SK-N-SH treated with all-trans-retinoic acid at 6 μM for 48 hours (cell line): ENCODE results near the gene MTUS2.

Experiments
- ATAC-seq: fragments of 200-7000 bp; cut with Tn5 transposase; 3 replicates; pipeline ENCODE4 v1.9.1; 2020; ENCODE audit warnings: mild to moderate bottlenecking, moderate library complexity
- ARNTL ChIP-seq: fragments of 450-650 bp; formaldehyde crosslinking; IDR thresholded peaks from 2 replicates; pipeline ENCODE4 v1.5.0; 2020; ENCODE audit warnings: low read depth, mild to moderate bottlenecking, moderate library complexity, borderline replicate concordance
- BACH2 ChIP-seq: fragments of 250-450 bp; sonication (Bioruptor Pico); IDR thresholded peaks from 2 replicates; pipeline ENCODE4 v1.9.0; 2021; ENCODE audit warnings: mild to moderate bottlenecking, borderline replicate concordance
- CSDC2 ChIP-seq: fragments of 250-450 bp; sonication (Bioruptor Pico); IDR thresholded peaks from 2 replicates; pipeline ENCODE4 v1.5.0; 2020; ENCODE audit warnings: mild to moderate bottlenecking, moderate library complexity
- ESRRG ChIP-seq: fragments of 250-450 bp; sonication (Bioruptor Pico); IDR thresholded peaks from 2 replicates; pipeline ENCODE4 v1.6.1; 2021; ENCODE audit warnings: mild to moderate bottlenecking
- GLIS3 ChIP-seq: fragments of 250-450 bp; sonication (Bioruptor Pico); IDR thresholded peaks from 2 replicates; pipeline ENCODE4 v1.5.0; 2020; ENCODE audit warnings: mild to moderate bottlenecking, moderate library complexity
- ISL1 ChIP-seq: fragments of 250-450 bp; sonication (Bioruptor Pico); IDR thresholded peaks from 2 replicates; pipeline ENCODE4 v2.1.2; 2022; ENCODE audit warnings: mild to moderate bottlenecking, moderate library complexity
- OSR1 ChIP-seq: fragments of 250-450 bp; sonication (Bioruptor Pico); IDR thresholded peaks from 2 replicates; pipeline ENCODE4 v1.8.0; 2022; ENCODE audit warnings: moderate library complexity, mild to moderate bottlenecking, inconsistent platforms
- PPARA ChIP-seq: fragments of 250-450 bp; sonication (Bioruptor Pico); IDR thresholded peaks from 2 replicates; pipeline ENCODE4 v1.5.0; 2020; ENCODE audit warnings: mild to moderate bottlenecking, borderline replicate concordance
- RARB ChIP-seq: fragments of 250-450 bp; sonication (Bioruptor Pico); IDR thresholded peaks from 2 replicates; pipeline ENCODE4 v1.8.0; 2021; ENCODE audit warnings: mild to moderate bottlenecking, moderate library complexity
- SNAI2 ChIP-seq: fragments of 250-450 bp; sonication (Bioruptor Pico); IDR thresholded peaks from 2 replicates; pipeline ENCODE4 v1.5.0; 2020; ENCODE audit warnings: mild to moderate bottlenecking, moderate library complexity
- TCF4 ChIP-seq: fragments of 250-450 bp; sonication (Bioruptor Pico); IDR thresholded peaks from 2 replicates; pipeline ENCODE4 v1.8.0; 2021; ENCODE audit warnings: mild to moderate bottlenecking, moderate library complexity, borderline replicate concordance
- TOX ChIP-seq: fragments of 250-450 bp; sonication (Bioruptor Pico); IDR thresholded peaks from 2 replicates; pipeline ENCODE4 v1.8.0; 2021; ENCODE audit warnings: mild to moderate bottlenecking, moderate library complexity, borderline replicate concordance
- ZC3H10 ChIP-seq: fragments of 250-450 bp; sonication (Bioruptor Pico); IDR thresholded peaks from 2 replicates; pipeline ENCODE4 v1.5.1; 2021; ENCODE audit warnings: mild to moderate bottlenecking, moderate library complexity
- ZFP3 ChIP-seq: fragments of 250-450 bp; sonication (Bioruptor Pico); IDR thresholded peaks from 2 replicates; pipeline ENCODE4 v1.5.0; 2020; ENCODE audit warnings: mild to moderate bottlenecking, moderate library complexity
- ZFP30 ChIP-seq: fragments of 450-650 bp; formaldehyde crosslinking; IDR thresholded peaks from 2 replicates; pipeline ENCODE4 v1.5.0; 2022; ENCODE audit warnings: mild to moderate bottlenecking, moderate library complexity
- ZNF565 ChIP-seq: fragments of 450-650 bp; formaldehyde crosslinking; conservative IDR thresholded peaks from 2 replicates; pipeline ENCODE4 v1.5.0; 2020; ENCODE audit warnings: low read depth, mild to moderate bottlenecking, moderate library complexity
- ZNF8 ChIP-seq: fragments of 450-650 bp; formaldehyde crosslinking; IDR thresholded peaks from 2 replicates; pipeline ENCODE4 v1.5.0; 2020; ENCODE audit warnings: mild to moderate bottlenecking, moderate library complexity
- TF ChIP-seq, protein P1 (sequence below): fragments of 250-450 bp; sonication (Bioruptor Pico); IDR thresholded peaks from 2 replicates; pipeline ENCODE4 v1.5.1; 2021; ENCODE audit warnings: mild to moderate bottlenecking, moderate library complexity
- TF ChIP-seq, protein P2 (sequence below): fragments of 250-450 bp; sonication (Bioruptor Pico); IDR thresholded peaks from 2 replicates; pipeline ENCODE4 v1.5.0; 2020; ENCODE audit warnings: mild to moderate bottlenecking, moderate library complexity
- TF ChIP-seq, protein P3 (sequence below): fragments of 250-450 bp; sonication (Bioruptor Pico); IDR thresholded peaks from 2 replicates; pipeline ENCODE4 v1.8.0; 2021; ENCODE audit warnings: low read depth, mild to moderate bottlenecking, moderate library complexity, borderline replicate concordance
- TF ChIP-seq, protein P4 (sequence below): fragments of 250-450 bp; sonication (Bioruptor Pico); IDR thresholded peaks from 2 replicates; pipeline ENCODE4 v1.5.1; 2020; ENCODE audit warnings: low read depth, mild to moderate bottlenecking, moderate library complexity
- TF ChIP-seq, protein P5 (sequence below): fragments of 250-450 bp; sonication (Bioruptor Pico); IDR thresholded peaks from 2 replicates; pipeline ENCODE4 v1.8.0; 2020; ENCODE audit warnings: mild to moderate bottlenecking, moderate library complexity, borderline replicate concordance

MTUS2 gene

DNA sequence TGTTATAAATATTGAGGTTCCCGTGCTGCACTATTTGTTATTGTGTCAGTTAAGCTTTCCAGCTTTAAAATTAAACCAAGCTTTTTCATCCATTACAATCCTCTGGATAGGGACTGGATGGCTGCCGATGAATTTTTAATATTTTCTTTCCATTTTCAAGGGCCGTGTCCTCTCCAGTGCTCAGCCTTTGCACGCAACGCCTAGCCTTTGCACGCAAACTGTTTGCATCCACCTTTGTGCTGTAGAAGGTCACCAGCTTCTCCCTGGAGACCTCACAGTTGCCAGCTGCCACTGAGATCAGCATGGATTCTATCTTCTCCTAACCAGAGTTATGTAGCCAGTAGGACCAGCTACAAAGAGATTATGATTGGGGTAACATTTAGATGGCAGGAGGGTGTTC is 534.9 kb downstream of the MTUS2 start:
- no peak for ATAC-seq
- TF ChIP-seq, protein P1, sequence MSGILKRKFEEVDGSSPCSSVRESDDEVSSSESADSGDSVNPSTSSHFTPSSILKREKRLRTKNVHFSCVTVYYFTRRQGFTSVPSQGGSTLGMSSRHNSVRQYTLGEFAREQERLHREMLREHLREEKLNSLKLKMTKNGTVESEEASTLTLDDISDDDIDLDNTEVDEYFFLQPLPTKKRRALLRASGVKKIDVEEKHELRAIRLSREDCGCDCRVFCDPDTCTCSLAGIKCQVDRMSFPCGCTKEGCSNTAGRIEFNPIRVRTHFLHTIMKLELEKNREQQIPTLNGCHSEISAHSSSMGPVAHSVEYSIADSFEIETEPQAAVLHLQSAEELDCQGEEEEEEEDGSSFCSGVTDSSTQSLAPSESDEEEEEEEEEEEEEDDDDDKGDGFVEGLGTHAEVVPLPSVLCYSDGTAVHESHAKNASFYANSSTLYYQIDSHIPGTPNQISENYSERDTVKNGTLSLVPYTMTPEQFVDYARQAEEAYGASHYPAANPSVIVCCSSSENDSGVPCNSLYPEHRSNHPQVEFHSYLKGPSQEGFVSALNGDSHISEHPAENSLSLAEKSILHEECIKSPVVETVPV (CRISPR knock-in tag), result no peak
- TF ChIP-seq TCF4 (CRISPR knock-in tag), result no peak
- TF ChIP-seq, protein P2, sequence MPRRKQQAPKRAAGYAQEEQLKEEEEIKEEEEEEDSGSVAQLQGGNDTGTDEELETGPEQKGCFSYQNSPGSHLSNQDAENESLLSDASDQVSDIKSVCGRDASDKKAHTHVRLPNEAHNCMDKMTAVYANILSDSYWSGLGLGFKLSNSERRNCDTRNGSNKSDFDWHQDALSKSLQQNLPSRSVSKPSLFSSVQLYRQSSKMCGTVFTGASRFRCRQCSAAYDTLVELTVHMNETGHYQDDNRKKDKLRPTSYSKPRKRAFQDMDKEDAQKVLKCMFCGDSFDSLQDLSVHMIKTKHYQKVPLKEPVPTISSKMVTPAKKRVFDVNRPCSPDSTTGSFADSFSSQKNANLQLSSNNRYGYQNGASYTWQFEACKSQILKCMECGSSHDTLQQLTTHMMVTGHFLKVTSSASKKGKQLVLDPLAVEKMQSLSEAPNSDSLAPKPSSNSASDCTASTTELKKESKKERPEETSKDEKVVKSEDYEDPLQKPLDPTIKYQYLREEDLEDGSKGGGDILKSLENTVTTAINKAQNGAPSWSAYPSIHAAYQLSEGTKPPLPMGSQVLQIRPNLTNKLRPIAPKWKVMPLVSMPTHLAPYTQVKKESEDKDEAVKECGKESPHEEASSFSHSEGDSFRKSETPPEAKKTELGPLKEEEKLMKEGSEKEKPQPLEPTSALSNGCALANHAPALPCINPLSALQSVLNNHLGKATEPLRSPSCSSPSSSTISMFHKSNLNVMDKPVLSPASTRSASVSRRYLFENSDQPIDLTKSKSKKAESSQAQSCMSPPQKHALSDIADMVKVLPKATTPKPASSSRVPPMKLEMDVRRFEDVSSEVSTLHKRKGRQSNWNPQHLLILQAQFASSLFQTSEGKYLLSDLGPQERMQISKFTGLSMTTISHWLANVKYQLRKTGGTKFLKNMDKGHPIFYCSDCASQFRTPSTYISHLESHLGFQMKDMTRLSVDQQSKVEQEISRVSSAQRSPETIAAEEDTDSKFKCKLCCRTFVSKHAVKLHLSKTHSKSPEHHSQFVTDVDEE (CRISPR knock-in tag), result no peak
- TF ChIP-seq ISL1, result no peak
- TF ChIP-seq, protein P3, sequence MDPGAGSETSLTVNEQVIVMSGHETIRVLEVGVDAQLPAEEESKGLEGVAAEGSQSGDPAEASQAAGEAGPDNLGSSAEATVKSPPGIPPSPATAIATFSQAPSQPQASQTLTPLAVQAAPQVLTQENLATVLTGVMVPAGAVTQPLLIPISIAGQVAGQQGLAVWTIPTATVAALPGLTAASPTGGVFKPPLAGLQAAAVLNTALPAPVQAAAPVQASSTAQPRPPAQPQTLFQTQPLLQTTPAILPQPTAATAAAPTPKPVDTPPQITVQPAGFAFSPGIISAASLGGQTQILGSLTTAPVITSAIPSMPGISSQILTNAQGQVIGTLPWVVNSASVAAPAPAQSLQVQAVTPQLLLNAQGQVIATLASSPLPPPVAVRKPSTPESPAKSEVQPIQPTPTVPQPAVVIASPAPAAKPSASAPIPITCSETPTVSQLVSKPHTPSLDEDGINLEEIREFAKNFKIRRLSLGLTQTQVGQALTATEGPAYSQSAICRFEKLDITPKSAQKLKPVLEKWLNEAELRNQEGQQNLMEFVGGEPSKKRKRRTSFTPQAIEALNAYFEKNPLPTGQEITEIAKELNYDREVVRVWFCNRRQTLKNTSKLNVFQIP (CRISPR knock-in tag), result no peak
- TF ChIP-seq SNAI2 (CRISPR knock-in tag), result no peak
- TF ChIP-seq, protein P4, sequence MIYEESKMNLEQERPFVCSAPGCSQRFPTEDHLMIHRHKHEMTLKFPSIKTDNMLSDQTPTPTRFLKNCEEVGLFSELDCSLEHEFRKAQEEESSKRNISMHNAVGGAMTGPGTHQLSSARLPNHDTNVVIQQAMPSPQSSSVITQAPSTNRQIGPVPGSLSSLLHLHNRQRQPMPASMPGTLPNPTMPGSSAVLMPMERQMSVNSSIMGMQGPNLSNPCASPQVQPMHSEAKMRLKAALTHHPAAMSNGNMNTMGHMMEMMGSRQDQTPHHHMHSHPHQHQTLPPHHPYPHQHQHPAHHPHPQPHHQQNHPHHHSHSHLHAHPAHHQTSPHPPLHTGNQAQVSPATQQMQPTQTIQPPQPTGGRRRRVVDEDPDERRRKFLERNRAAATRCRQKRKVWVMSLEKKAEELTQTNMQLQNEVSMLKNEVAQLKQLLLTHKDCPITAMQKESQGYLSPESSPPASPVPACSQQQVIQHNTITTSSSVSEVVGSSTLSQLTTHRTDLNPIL, result no peak
- no peak for TF ChIP-seq ARNTL (CRISPR knock-in tag)
- no peak for TF ChIP-seq GLIS3
- TF ChIP-seq RARB (CRISPR knock-in tag), result no peak
- TF ChIP-seq, protein P5, sequence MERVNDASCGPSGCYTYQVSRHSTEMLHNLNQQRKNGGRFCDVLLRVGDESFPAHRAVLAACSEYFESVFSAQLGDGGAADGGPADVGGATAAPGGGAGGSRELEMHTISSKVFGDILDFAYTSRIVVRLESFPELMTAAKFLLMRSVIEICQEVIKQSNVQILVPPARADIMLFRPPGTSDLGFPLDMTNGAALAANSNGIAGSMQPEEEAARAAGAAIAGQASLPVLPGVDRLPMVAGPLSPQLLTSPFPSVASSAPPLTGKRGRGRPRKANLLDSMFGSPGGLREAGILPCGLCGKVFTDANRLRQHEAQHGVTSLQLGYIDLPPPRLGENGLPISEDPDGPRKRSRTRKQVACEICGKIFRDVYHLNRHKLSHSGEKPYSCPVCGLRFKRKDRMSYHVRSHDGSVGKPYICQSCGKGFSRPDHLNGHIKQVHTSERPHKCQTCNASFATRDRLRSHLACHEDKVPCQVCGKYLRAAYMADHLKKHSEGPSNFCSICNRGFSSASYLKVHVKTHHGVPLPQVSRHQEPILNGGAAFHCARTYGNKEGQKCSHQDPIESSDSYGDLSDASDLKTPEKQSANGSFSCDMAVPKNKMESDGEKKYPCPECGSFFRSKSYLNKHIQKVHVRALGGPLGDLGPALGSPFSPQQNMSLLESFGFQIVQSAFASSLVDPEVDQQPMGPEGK (CRISPR knock-in tag), result no peak
- no peak for TF ChIP-seq TOX (CRISPR knock-in tag)
- TF ChIP-seq ZNF565 (CRISPR knock-in tag), result no peak
- TF ChIP-seq ZC3H10, result no peak
- TF ChIP-seq PPARA (CRISPR knock-in tag), result no peak
- TF ChIP-seq ZFP30 (CRISPR knock-in tag), result no peak
- no peak for TF ChIP-seq ZFP3 (CRISPR knock-in tag)
- TF ChIP-seq BACH2, result no peak
- TF ChIP-seq ZNF8 (CRISPR knock-in tag), result no peak

DNA sequence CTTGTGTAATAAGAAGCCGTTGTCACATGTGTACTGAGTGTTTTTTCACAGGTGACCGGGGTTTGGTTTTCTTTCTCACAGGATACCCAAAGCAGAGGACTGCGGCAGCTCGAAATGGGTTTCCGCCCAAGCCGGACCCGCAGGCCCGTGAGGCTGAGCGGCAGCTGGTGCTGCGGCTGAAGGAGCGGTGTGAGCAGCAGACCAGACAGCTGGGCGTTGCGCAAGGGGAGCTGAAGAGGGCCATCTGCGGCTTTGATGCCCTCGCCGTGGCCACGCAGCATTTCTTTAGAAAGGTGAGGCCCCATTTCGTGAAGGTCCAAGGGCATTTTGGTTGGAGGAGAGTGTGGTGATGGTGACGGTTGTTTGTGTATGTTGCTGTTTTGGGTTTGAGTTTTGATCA is 539.0 kb downstream of the MTUS2 start:
- no peak for TF ChIP-seq OSR1 (CRISPR knock-in tag)
- TF ChIP-seq BACH2, result no peak
- TF ChIP-seq GLIS3, result no peak
- no peak for TF ChIP-seq ZFP30 (CRISPR knock-in tag)
- TF ChIP-seq, protein P4, result no peak
- no peak for TF ChIP-seq RARB (CRISPR knock-in tag)
- no peak for TF ChIP-seq PPARA (CRISPR knock-in tag)
- no peak for TF ChIP-seq ZC3H10
- TF ChIP-seq CSDC2 (CRISPR knock-in tag), result no peak
- no peak for TF ChIP-seq ARNTL (CRISPR knock-in tag)
- TF ChIP-seq SNAI2 (CRISPR knock-in tag), result no peak
- no peak for TF ChIP-seq TCF4 (CRISPR knock-in tag)
- TF ChIP-seq, protein P3 (CRISPR knock-in tag), result no peak
- TF ChIP-seq ESRRG (CRISPR knock-in tag), result no peak
- TF ChIP-seq TOX (CRISPR knock-in tag), result no peak
- TF ChIP-seq, protein P1 (CRISPR knock-in tag), result no peak
- no peak for TF ChIP-seq ZNF565 (CRISPR knock-in tag)
- TF ChIP-seq ZFP3 (CRISPR knock-in tag), result no peak
- no peak for TF ChIP-seq ISL1
- ATAC-seq, result no peak; the same call in 2 of the 3 replicates
